Measurements from ENCODE around the gene CDK8. TPM values are rescaled to one million over a fixed set of nuclear protein-coding genes. Genes with fewer than 3 reads are reported as not detected.
A peak's percentile ranks its signal among the peaks of the same experiment; 100 is the strongest.

The CDK8 gene
- polyA plus RNA-seq, 2 of the 4 experiments (the other 2 are of a cell fraction), result 9.9 to 20.9 TPM

DNA sequence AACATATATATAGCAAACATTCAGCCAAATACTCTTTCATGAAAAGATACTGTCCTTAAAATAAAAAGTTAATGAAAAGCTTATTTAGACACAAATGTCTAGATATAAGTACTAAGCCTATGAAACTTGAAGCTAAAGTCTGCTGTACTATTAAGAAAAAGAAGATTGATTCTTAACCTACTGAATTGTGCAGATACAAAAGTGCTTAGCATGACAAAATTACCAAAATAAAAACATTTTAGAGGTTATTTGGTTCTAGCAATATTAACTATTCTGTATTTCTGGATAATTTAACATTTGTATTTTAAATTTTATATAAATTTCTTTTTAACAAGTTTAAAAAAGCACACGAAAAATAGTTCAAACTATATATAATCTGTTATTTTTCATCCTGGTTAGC, 40.6 kb upstream of the CDK8 start:
- no peaks in the 10 kb centered on the region for H3K9me3 ChIP-seq
- ChIA-PET POLR2A (interaction anchor here (0.6 kb wide), 1 partner anchor 9 kb away, joined by 3 read pairs; the partner anchor contains the start of gene RNF6), CTCF (no interaction called here)
- ATAC-seq (no peak), DNase-seq (ENCODE audit: low read depth in 1 of 2, low spot score in 1 of 2) (no peak), FAIRE-seq (no peak)
- TF ChIP-seq MAFK (IDR thresholded peaks at IDR 0.05; ENCODE audit: partially characterized antibody) (peak; percentile 39), NFE2L2 (conservative IDR thresholded peaks at IDR 0.05; ENCODE audit: low read length) (no peak), FOSL2 (IDR thresholded peaks at IDR 0.05) (no peak), FOSL2 (CRISPR knock-in tag; IDR thresholded peaks at IDR 0.05) (no peak)
- 48% methylated on average over 1 of the region's 1 CpG for WGBS (ENCODE audit: missing lambda C conversion rate)
- no peak overlapping the region for H3K4me3 ChIP-seq
- no peaks in the 10 kb centered on the region for H3K4me1 ChIP-seq
- no peak overlapping the region for H3K27ac ChIP-seq
- H3K4me2 ChIP-seq, result no peak overlapping the region

DNA sequence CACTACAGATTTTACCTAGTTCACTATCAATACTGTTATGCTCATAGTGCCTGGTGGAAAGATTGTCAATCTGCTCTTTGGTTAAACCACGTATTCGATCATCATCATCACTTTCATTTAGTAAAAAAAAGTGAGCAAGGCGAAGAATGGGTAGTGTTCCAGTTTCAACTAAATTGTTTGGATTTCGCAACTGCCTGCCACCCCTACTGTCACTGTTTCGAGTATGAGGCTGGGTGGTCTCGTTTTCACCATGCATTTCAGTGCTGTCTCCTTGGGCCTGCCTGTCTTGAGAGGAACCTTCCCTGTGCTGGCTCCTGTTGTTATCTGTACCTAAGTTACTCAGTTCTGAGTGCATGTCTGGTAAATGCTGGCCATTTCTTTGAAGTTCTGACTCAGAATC, 39.9 kb upstream of the CDK8 start:
- H3K4me3 ChIP-seq, result no peak overlapping the region
- no peaks in the 10 kb centered on the region for H3K4me1 ChIP-seq
- no peak overlapping the region for H3K4me2 ChIP-seq
- WGBS (ENCODE audit: missing lambda C conversion rate), result 92% methylated on average over 6 of the region's 6 CpGs
- no peak for ATAC-seq
- CTCF ChIA-PET, result no interaction called here
- H3K9me3 ChIP-seq, result no peaks in the 10 kb centered on the region
- TF ChIP-seq CEBPB (IDR thresholded peaks at IDR 0.05), result peak in 1 of 2 experiments; percentile 13; a peak in 2 of 4 replicates
- no peak for TF ChIP-seq CBX8 (IDR thresholded peaks at IDR 0.05)
- H3K27ac ChIP-seq, result no peak overlapping the region
- no peak for DNase-seq (ENCODE audit: low read depth in 1 of 2, low spot score in 1 of 2)
- POLR2A ChIA-PET, result no interaction called here
- no peak for FAIRE-seq

DNA sequence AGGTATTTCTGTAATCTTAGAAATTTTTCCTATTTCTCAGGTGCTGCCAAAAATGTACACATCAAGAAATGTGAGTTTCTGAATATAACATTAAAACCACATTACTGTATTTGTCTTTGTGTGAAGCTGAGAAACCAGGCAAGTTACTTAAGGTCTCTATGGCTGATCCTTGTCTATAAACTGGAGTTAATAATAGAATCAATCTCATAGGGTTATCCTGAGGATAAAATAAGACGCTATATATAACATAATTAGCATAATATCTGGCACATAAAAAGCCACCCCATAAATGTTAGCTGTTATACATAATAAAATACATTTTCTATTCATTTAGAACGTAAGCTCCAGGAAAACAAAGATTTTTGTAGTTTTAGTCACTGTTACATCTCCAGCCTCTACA, 37.9 kb upstream of the CDK8 start:
- peaks cover 15% of the 10 kb centered on the region; the same call in 2 of the 3 replicates for H3K4me1 ChIP-seq
- DNase-seq (ENCODE audit: low read depth in 1 of 2, low spot score in 1 of 2) (no peak), ATAC-seq (no peak), FAIRE-seq (no peak)
- CTCF ChIA-PET, result interaction anchor here (1.3 kb wide), 1 partner anchor 30 kb away, joined by 4 read pairs; no protein-coding TSS in a partner anchor
- H3K27ac ChIP-seq, result no peak overlapping the region
- H3K9me3 ChIP-seq, result no peaks in the 10 kb centered on the region
- TF ChIP-seq, protein P1, sequence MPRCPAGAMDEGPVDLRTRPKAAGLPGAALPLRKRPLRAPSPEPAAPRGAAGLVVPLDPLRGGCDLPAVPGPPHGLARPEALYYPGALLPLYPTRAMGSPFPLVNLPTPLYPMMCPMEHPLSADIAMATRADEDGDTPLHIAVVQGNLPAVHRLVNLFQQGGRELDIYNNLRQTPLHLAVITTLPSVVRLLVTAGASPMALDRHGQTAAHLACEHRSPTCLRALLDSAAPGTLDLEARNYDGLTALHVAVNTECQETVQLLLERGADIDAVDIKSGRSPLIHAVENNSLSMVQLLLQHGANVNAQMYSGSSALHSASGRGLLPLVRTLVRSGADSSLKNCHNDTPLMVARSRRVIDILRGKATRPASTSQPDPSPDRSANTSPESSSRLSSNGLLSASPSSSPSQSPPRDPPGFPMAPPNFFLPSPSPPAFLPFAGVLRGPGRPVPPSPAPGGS (IDR thresholded peaks at IDR 0.05), result no peak
- TF ChIP-seq POLR2A (IDR thresholded peaks at IDR 0.05; ENCODE audit: low read length) (no peak), HOXA7 (CRISPR knock-in tag; IDR thresholded peaks at IDR 0.05) (no peak)
- TF ChIP-seq, protein P2, sequence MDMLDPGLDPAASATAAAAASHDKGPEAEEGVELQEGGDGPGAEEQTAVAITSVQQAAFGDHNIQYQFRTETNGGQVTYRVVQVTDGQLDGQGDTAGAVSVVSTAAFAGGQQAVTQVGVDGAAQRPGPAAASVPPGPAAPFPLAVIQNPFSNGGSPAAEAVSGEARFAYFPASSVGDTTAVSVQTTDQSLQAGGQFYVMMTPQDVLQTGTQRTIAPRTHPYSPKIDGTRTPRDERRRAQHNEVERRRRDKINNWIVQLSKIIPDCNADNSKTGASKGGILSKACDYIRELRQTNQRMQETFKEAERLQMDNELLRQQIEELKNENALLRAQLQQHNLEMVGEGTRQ (IDR thresholded peaks at IDR 0.05), result no peak
- POLR2A ChIA-PET, result no interaction called here
- H3K4me2 ChIP-seq, result no peak overlapping the region
- no peak overlapping the region for H3K4me3 ChIP-seq
- 93% methylated on average over 2 of the region's 2 CpGs for WGBS (ENCODE audit: missing lambda C conversion rate)

DNA sequence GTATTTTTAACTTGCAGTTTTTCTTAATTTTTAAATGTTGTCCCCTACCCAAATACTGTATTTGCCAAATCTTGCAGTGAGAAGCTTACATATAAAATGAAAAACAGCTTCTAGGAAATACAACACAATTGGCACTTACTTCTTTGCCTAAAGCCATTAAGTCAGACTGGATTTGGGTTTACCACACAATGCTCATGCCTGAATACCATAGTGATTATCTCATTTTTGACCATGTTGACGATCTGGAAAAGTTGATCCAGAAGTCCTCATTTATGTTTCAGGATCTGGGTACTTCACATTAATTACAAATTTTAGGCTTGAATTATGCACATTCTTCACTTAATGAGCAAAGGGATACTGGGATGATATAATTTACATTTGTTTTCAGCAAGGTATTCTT, 34.2 kb upstream of the CDK8 start:
- POLR2A ChIA-PET, result no interaction called here
- CTCF ChIA-PET, result interaction anchor here (0.9 kb wide), 1 partner anchor 9 kb away, joined by 3 read pairs; no protein-coding TSS in a partner anchor
- TF ChIP-seq ZSCAN20 (CRISPR knock-in tag; IDR thresholded peaks at IDR 0.05) (no peak), CBX8 (IDR thresholded peaks at IDR 0.05) (no peak)
- TF ChIP-seq, protein P3, sequence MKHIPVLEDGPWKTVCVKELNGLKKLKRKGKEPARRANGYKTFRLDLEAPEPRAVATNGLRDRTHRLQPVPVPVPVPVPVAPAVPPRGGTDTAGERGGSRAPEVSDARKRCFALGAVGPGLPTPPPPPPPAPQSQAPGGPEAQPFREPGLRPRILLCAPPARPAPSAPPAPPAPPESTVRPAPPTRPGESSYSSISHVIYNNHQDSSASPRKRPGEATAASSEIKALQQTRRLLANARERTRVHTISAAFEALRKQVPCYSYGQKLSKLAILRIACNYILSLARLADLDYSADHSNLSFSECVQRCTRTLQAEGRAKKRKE (CRISPR knock-in tag; IDR thresholded peaks at IDR 0.05; ENCODE audit: low read depth), result no peak
- peak overlapping the region; percentile 84; the same call in 2 of the 3 replicates for H3K4me2 ChIP-seq
- ATAC-seq, result no peak
- no peaks in the 10 kb centered on the region for H3K9me3 ChIP-seq
- no peak for FAIRE-seq
- 76% methylated on average over 1 of the region's 1 CpG for WGBS (ENCODE audit: missing lambda C conversion rate)
- peaks cover 20% of the 10 kb centered on the region; the same call in 2 of the 3 replicates for H3K4me1 ChIP-seq
- no peak overlapping the region for H3K4me3 ChIP-seq
- no peak overlapping the region for H3K27ac ChIP-seq
- DNase-seq (ENCODE audit: low read depth in 1 of 2, low spot score in 1 of 2), result no peak

DNA sequence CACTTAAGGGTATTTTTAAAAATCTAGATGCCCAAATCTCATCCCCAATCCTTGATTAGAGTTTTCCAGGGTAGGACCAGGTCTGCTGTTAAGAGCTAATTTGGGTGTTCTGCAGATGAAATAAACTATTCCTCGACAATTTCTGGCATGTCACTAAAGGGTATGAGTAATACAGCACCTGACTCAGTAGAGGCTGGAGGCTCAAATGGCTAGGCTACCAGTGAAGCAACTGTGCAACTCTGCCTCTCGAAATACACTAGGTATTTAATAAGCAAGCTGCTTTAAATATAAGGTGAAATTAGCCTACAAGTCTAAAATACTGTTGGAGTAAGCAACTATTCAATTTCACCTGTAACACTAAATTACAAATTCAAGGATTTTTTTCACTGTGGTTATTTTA, 33.4 kb upstream of the CDK8 start:
- Histone ChIP-seq H3K4me2 (peak overlapping the region; percentile 84), H3K27ac (peak overlapping the region in 1 of 2 experiments; percentile 100; a peak in 1 of 6 replicates), H3K9me3 (no peaks in the 10 kb centered on the region), H3K4me1 (peaks cover 20% of the 10 kb centered on the region; the same call in 2 of the 3 replicates), H3K4me3 (peak overlapping the region; percentile 98)
- ChIA-PET CTCF (interaction anchor here (0.9 to 1.2 kb wide), 2 partner anchors 10 to 16 kb away, joined by 3 read pairs; no protein-coding TSS in a partner anchor), POLR2A (no interaction called here)
- FAIRE-seq (no peak), ATAC-seq (no peak), DNase-seq (ENCODE audit: low read depth in 1 of 2, low spot score in 1 of 2) (no peak)
- TF ChIP-seq ZC3H11A (IDR thresholded peaks at IDR 0.05) (no peak), PHF8 (IDR thresholded peaks at IDR 0.05; ENCODE audit: borderline replicate concordance, low read depth) (no peak), CHD2 (IDR thresholded peaks at IDR 0.05; ENCODE audit: low read length, partially characterized antibody) (no peak), NPAS2 (CRISPR knock-in tag; IDR thresholded peaks at IDR 0.05; ENCODE audit: borderline replicate concordance) (no peak)
- WGBS (ENCODE audit: missing lambda C conversion rate), result 28% methylated on average over 2 of the region's 2 CpGs
